GM20431 (cell line): Measurements from ENCODE around the gene GRIK1.

ENCODE experiments used
- in situ Hi-C: fragments of 300-500 bp; cut with MseI, MboI; formaldehyde crosslinking; loops from one replicate; pipeline ENCODE4 v1.15.0; 2020; ENCODE audit warnings: low sequenced_read_pairs; ENCODE audit not compliant: unreplicated experiment

The GRIK1 gene

DNA sequence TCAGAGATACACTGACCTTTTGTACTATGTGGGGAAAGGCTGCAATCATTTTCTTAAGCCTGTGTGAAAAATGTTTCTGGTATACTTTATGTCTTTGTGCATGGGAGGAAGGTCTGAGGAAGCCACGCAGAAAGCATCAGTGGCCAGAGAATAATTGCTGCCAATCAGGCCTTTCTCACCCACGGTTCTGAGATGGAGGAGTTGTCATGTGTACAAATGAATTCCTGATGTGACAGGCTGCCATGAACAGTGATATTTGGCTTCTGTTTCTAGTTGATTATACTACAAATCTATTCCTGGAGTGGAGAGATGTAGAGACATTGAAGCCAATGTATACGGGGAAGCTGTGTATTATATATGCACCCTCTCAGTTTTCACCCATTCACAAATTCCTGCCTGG lies 142.6 kb downstream of the GRIK1 start:
- in situ Hi-C loops: no loop called here

DNA sequence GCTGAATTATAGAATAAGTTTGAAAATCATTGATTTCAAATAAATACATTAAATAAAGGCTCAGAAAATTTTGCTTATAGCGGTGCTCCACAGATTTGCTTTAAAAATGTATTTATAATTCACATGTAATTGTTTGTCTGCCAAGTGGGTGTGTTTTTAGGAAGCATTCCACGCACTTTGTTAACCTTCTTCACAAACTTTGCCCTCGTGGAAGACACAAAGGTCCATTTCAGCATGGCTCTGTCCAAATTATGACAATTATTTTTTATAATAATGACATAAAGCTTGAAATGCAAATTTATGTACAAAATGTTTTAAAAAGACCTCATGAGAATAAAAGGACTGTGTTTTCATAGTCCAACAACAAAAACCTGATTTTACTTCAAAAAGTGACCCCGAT lies 146.1 kb downstream of the GRIK1 start:
- in situ Hi-C loops: no loop called here

- in situ Hi-C loops: no loop called here
Observed at GRCh38 chr21:29789393-29789792, 150.4 kb downstream of the GRIK1 start.

DNA sequence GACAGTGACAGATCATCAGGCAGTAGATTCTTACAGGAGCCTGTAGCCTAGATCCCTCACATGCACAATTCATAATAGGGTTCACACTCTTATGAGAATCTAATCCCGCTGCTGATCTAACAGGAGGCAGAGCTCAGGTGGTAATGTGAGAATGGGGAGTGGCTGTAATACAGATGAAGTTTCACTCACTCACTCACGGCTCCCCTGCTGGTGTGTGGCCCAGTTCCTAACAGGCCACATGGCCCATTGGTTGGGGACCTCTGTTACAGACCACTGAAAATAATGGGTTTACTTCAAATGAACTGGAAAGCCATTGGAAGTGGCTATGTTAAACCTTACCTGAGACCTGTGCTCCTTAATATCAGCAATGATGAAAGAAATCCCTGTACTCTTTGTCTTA lies 151.0 kb downstream of the GRIK1 start:
- in situ Hi-C loops: no loop called here

DNA sequence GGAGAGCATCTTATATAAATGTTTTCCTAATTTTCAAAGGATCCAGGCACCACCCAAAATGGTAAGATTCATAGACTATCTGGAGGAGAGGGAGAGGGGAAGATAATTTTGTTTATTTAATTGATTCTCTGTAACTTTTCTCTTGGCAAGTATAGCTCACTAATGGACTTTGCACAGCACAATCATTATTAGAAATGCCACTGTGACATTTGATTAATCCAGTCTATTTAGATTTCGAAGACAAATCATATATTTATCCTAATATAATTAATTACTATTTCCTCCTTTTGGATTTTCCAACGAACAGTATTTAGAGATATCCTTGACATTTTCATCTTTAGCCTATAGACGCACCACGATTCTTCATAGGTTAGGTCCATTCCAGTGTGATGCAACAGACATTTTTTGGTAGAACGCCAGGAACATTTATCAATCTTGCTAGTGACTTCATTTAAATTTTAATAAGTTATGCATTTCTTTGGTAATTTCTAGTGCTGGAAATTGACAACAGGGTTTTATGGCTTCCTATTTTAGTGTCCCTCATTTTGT lies 152.4 kb downstream of the GRIK1 start:
- in situ Hi-C loops: no loop called here

- in situ Hi-C loops: no loop called here
Observed at GRCh38 chr21:29786496-29787360, 153.1 kb downstream of the GRIK1 start.

- in situ Hi-C loops: no loop called here
Observed at GRCh38 chr21:29777160-29777559, 162.6 kb downstream of the GRIK1 start.

DNA sequence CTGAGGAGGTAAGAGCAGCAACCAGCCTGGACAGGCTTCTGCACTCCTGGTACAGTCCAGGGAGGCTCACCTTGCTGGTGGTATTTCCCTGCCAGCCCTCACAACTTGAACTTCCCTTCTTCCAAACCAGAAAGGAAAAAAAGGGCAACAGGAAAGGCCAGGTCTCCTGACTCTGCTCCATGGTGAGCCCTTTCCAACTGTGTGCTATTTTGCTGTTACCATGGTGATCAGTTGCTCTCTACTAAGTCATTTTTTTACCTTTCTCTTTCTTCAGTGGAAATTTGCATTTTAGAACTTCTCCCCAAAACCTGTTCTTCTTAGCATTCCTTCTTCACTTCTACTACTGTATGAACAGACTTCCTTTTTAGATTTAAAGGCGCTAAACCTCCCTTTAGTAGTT lies 164.3 kb downstream of the GRIK1 start:
- in situ Hi-C loops: no loop called here

DNA sequence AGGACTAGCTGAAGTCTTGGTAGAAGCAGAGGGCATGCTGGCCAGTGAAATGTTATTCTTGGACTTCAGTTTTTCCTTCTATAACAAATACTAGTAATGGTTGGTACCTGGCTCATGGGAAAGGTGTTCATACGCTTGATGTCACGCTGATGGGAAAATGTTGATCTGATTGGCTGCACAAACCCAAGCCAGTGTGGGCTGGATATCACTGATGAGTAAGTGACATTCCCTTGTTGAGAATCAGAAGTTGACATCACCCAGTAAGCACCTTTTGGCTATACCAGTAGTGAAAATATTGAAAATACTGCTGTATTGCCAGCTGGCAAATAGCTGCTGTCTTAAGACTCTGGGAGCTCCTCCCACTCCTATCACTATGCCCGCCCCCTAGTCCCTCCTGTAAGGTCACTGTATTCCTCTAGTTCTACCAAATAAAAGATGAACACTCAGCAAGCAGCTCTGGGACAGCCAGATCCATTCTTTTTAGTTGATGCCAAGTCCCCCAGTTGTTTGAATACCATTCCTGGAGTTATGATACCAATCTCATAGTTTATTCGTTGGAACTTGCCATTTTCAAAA lies 168.2 kb downstream of the GRIK1 start:
- in situ Hi-C loops: no loop called here

DNA sequence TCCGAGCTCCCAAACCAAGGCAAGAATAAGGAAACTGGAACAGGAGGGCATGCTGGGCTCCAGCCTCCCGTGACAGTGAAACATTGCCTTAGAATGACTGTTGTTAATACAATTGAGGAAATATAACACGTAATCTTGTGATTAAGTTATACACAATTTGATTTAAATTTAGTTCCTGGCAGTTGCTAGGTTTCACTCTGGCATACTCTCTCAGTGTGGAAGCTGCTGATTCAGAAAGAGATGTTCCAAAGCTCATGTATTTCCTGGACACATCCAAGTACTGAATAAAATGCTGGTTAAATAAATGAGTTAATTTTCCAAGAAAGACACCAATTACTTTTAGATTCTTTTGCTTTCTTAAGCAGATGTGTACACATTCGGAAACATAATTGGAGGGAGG lies 176.1 kb downstream of the GRIK1 start:
- in situ Hi-C loops: no loop called here

- in situ Hi-C loops: no loop called here
Observed at GRCh38 chr21:29762570-29763082, 177.2 kb downstream of the GRIK1 start.

GRCh38 chr21:29753216-29753615 lies 186.6 kb downstream of the GRIK1 start:
- in situ Hi-C loops: no loop called here

GRCh38 chr21:29751473-29752185 lies 188.2 kb downstream of the GRIK1 start:
- in situ Hi-C loops: no loop called here

- in situ Hi-C loops: no loop called here
Observed at GRCh38 chr21:29749957-29750356, 189.8 kb downstream of the GRIK1 start.

DNA sequence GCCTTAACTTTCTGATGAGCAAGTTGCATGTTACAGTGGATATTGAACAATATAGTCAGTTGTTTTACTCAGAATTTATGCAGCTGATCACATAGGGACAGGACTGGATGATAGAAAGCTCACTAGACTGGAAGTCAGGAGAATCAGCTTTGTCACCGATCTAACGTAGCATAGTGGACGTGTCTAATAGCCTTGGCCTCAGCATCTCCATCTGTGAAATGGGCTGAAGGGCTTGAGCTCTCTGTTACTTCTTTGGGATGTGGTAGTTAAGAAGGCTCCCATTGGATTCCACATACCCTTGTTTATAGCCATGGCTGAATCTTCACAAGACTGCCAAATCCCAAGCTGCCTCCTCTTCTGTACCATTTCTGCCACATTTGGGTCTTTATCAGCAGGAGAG lies 190.6 kb downstream of the GRIK1 start:
- in situ Hi-C loops: no loop called here

DNA sequence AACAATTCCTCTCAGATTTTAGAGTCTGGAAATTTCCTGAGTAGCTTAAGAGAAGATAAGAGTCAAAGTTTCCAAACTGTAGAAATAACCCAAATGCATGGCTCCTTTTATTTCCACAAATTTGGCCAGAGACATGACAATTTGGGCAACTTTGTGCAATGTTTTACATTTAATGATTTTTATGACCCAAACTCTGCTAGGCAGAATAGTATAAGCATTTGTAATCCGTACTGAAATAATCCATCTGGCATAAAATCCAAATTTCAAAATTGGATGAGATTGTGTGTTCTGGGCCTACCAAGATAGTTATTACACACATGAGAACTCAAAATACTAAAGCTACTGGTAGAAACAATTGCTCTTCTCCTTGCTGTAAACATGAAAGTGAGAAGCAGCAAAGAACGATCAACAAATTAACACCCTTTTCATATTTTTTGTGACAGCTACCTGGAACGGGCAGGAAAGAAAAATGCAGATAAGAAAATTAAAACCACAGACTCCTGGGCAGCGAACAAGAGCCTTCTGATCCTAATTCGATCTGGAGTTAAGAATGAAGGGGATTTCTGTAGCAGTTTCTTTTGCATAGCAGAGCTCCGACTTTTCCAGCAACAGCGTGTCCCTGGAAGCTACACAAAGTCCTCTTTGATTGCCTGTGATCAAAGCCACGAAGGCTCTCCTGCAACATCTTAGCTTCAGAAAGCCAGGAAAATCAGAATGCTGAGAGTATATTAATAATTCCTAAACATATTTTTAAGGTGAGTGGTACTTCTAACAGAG lies 191.2 kb downstream of the GRIK1 start:
- in situ Hi-C loops: no loop called here

DNA sequence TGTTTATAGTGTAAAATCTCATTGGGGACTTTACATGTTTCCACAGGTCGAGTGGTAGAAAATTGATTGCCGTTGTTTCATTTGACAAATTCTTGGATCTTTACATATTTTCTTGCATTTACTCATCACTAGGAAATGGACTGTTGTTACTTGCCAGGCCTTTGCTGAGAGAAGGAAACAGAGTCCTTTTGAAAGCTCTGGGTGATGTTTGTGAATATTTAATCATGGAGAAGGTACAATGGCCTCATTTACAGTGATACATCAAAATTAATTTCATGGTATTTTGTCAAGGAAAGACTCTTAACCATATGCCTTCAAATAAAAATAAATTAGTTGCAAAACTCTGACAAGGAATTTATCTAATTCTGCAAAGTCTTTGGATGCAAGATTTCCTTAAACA lies 198.0 kb downstream of the GRIK1 start:
- in situ Hi-C loops: no loop called here

DNA sequence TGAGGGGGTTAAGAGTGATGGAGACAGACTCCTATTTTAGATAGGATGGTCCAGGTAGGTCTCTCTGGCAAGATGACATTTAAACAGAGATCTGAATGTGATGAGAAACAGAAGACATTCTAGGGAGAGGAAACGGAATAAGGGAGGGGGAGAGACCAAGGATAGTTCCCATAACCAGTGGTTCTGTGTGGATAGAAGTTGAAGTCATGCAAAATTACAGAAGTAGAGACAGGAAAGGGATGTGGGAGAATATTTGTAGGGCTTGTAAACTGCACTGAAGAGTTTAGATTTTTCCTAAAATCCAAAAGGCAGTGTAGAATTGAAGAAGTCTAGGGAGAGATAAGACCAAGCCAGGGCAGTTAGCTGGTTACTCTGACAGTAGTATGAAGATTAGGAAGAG lies 200.6 kb downstream of the GRIK1 start:
- in situ Hi-C loops: no loop called here

- in situ Hi-C loops: no loop called here
Observed at GRCh38 chr21:29738730-29739129, 201.1 kb downstream of the GRIK1 start.

DNA sequence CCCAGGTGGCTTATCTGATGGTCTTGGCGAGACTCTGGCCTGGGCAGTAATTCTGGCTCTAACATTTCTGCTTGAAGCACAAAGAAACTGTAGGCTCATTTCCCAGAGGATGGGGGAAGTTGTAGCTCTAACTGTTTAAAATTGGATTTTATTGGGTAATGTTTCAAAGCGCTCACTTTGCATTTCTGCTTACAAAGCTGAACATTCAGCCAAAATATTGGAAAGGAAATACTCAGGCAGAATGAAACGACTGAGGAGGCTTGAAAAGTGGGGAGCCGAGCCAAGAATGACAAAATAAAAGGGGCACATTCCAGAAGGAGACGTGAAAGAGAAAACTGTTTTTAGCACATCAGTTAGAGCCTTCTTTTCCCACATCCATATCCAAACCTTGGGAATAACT lies 202.6 kb downstream of the GRIK1 start:
- in situ Hi-C loops: no loop called here
